Loucy (cell line): ENCODE results near the gene SNRNP25.

Experiments
- H2AFZ ChIP-seq: fragments of 200-600 bp; sonication (generic); 2 replicates; pipeline ENCODE4 v1.6.0; 2016; ENCODE audit warnings: antibody characterized with exemption, mild to moderate bottlenecking, low read length, moderate library complexity
- H3F3A ChIP-seq: fragments of 200-600 bp; 2 replicates; pipeline ENCODE4 v1.6.0; 2016; ENCODE audit warnings: antibody characterized with exemption, low read depth, mild to moderate bottlenecking
- H3K27me3 ChIP-seq: fragments of 200-600 bp; sonication (generic); 2 replicates; pipeline ENCODE4 v1.6.1; 2014; ENCODE audit warnings: low read length, mild to moderate bottlenecking; ENCODE audit not compliant: insufficient read depth, poor library complexity, severe bottlenecking
- H3K36me3 ChIP-seq: fragments of 200-600 bp; sonication (generic); 2 replicates; pipeline ENCODE4 v1.6.1; 2016; ENCODE audit warnings: low read length; ENCODE audit not compliant: insufficient read depth
- H3K4me1 ChIP-seq: fragments of 200-600 bp; sonication (generic); 2 replicates; pipeline ENCODE4 v1.5.1; 2014; ENCODE audit warnings: low read length, mild to moderate bottlenecking; ENCODE audit not compliant: insufficient read depth, poor library complexity, severe bottlenecking
- H3K4me2 ChIP-seq: fragments of 200-600 bp; sonication (generic); 2 replicates; pipeline ENCODE4 v1.6.0; 2014; ENCODE audit warnings: antibody characterized with exemption, low read length, low read depth, mild to moderate bottlenecking; ENCODE audit not compliant: poor library complexity, severe bottlenecking
- H3K4me3 ChIP-seq: fragments of 200-600 bp; sonication (generic); 2 replicates; pipeline ENCODE4 v1.5.1; 2014; ENCODE audit warnings: low read length, mild to moderate bottlenecking, mixed read lengths; ENCODE audit not compliant: poor library complexity, severe bottlenecking
- H3K79me2 ChIP-seq: fragments of 200-600 bp; sonication (generic); 2 replicates; pipeline ENCODE4 v1.6.1; 2014; ENCODE audit warnings: low read length; ENCODE audit not compliant: insufficient read depth
- H3K9ac ChIP-seq: fragments of 200-600 bp; sonication (generic); 2 replicates; pipeline ENCODE4 v1.6.0; 2014; ENCODE audit warnings: mild to moderate bottlenecking, low read depth, low read length, moderate library complexity; ENCODE audit not compliant: poor library complexity, severe bottlenecking
- H3K9me2 ChIP-seq: fragments of 200-600 bp; sonication (generic); replicated peaks from 2 replicates; pipeline ENCODE4 v1.6.1; 2016; ENCODE audit warnings: low read depth, low read length, mixed read lengths
- H3K9me3 ChIP-seq: fragments of 200-600 bp; sonication (generic); 2 replicates; pipeline ENCODE4 v1.6.1; 2014; ENCODE audit warnings: mild to moderate bottlenecking, antibody characterized with exemption, low read length, low read depth; ENCODE audit not compliant: insufficient read depth
- H4K20me1 ChIP-seq: fragments of 200-600 bp; sonication (generic); 2 replicates; pipeline ENCODE4 v1.6.0; 2014; ENCODE audit warnings: antibody characterized with exemption, low read length, mild to moderate bottlenecking; ENCODE audit not compliant: insufficient read depth, poor library complexity, severe bottlenecking
- CTCF ChIP-seq: fragments of 200-600 bp; sonication (generic); conservative IDR thresholded peaks from 2 replicates; pipeline ENCODE4 v1.5.1; 2014; ENCODE audit warnings: mild to moderate bottlenecking, antibody characterized with exemption, low read length
- EZH2phosphoT487 ChIP-seq: fragments of 200-600 bp; IDR thresholded peaks from 2 replicates; pipeline ENCODE4 v1.6.1; 2018; ENCODE audit warnings: antibody characterized with exemption, mild to moderate bottlenecking, moderate library complexity, borderline replicate concordance

SNRNP25 gene

GRCh38 chr16:96935-97381 is 43.3 kb downstream of the SNRNP25 start:
- Histone ChIP-seq H3K4me1 (peaks cover 7% of the 10 kb centered on the region), H3K79me2 (no peaks in the 10 kb centered on the region), H3K27me3 (no peaks in the 10 kb centered on the region), H3K9ac (no peak overlapping the region), H3F3A (no peaks in the 10 kb centered on the region), H4K20me1 (no peaks in the 10 kb centered on the region), H2AFZ (no peak overlapping the region), H3K9me3 (no peaks in the 10 kb centered on the region), H3K4me3 (no peak overlapping the region), H3K9me2 (no peaks in the 10 kb centered on the region), H3K36me3 (no peaks in the 10 kb centered on the region), H3K4me2 (no peak overlapping the region)
- TF ChIP-seq EZH2phosphoT487, result no peak
- TF ChIP-seq CTCF, result peak; percentile 91

DNA sequence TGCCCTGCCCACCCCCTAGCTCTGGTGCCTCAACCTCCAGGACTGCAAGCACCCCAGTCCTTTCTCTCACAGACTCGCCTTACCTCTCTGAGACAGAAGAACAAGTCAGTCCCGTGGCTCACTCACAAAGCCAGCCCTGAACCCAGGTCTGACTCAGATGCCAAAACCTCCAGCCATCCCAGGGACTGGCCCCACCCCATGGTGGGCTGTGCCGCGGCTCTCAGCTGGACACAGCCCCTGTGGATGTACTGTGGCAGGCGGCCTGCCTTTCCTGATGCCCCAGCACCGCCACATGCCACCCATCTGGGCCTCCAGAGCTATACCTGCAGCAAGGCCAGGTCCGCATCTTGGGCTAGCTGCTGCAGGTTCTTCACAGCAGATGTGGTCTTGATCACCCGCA is 44.2 kb downstream of the SNRNP25 start:
- Histone ChIP-seq H3K9me2 (no peaks in the 10 kb centered on the region), H3F3A (no peaks in the 10 kb centered on the region), H3K4me2 (no peak overlapping the region), H3K79me2 (no peaks in the 10 kb centered on the region), H3K4me3 (no peak overlapping the region), H3K36me3 (no peaks in the 10 kb centered on the region), H3K27me3 (no peaks in the 10 kb centered on the region), H2AFZ (no peak overlapping the region), H4K20me1 (no peaks in the 10 kb centered on the region), H3K4me1 (peaks cover 7% of the 10 kb centered on the region), H3K9me3 (no peaks in the 10 kb centered on the region), H3K9ac (no peak overlapping the region)
- TF ChIP-seq CTCF (no peak), EZH2phosphoT487 (no peak)

DNA sequence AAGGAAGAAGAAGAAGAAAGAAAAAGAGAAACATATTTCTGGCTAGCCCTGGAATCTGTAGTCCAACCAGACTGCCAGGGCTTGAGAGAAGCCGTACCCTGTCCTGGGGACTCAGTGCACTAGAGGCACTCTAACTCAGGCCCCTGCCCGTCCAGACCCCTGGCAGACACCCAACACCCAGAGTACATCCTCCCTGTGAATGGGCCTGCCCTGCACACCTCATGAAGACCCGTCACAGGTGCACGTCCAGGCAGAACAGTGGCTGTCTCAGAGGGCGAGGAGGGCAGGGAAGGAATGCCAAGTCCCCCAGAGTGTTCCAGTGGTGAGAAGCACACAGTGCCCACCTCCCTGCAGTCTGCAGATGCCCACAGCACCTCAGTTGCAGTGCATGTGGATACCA is 47.4 kb downstream of the SNRNP25 start:
- Histone ChIP-seq H4K20me1 (no peaks in the 10 kb centered on the region), H3K27me3 (no peaks in the 10 kb centered on the region), H3K4me3 (no peak overlapping the region), H3K79me2 (no peaks in the 10 kb centered on the region), H3K9me3 (no peaks in the 10 kb centered on the region), H3K4me2 (no peak overlapping the region), H3K9me2 (no peaks in the 10 kb centered on the region), H3K4me1 (peaks cover 7% of the 10 kb centered on the region), H2AFZ (no peak overlapping the region), H3K9ac (no peak overlapping the region), H3K36me3 (no peaks in the 10 kb centered on the region), H3F3A (no peaks in the 10 kb centered on the region)
- no peak for TF ChIP-seq CTCF
- no peak for TF ChIP-seq EZH2phosphoT487
